ENCODE measurements around the gene FSIP1. TPM values are rescaled to one million over a fixed set of nuclear protein-coding genes. Genes with fewer than 3 reads are reported as not detected.

Gene FSIP1
- total and polyA plus RNA-seq, 8 donors, result 0.11 to 0.64 (median 0.38) TPM

- no peak for DNase-seq
- Histone ChIP-seq H3K27me3 (no peaks in the 10 kb centered on the region), H3K4me1 (no peaks in the 10 kb centered on the region), H3K4me3 (no peak overlapping the region), H3K27ac (no peak overlapping the region), H3K9me3 (no peaks in the 10 kb centered on the region), H3K36me3 (peaks cover 0 to 23% (median 6%) of the 10 kb centered on the region in 3 donors)
- TF ChIP-seq, protein P1, sequence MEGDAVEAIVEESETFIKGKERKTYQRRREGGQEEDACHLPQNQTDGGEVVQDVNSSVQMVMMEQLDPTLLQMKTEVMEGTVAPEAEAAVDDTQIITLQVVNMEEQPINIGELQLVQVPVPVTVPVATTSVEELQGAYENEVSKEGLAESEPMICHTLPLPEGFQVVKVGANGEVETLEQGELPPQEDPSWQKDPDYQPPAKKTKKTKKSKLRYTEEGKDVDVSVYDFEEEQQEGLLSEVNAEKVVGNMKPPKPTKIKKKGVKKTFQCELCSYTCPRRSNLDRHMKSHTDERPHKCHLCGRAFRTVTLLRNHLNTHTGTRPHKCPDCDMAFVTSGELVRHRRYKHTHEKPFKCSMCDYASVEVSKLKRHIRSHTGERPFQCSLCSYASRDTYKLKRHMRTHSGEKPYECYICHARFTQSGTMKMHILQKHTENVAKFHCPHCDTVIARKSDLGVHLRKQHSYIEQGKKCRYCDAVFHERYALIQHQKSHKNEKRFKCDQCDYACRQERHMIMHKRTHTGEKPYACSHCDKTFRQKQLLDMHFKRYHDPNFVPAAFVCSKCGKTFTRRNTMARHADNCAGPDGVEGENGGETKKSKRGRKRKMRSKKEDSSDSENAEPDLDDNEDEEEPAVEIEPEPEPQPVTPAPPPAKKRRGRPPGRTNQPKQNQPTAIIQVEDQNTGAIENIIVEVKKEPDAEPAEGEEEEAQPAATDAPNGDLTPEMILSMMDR (IDR thresholded peaks at IDR 0.05), result no peak
- peak in 1 of 4 donors; percentile 18 for ATAC-seq
- FAIRE-seq, result peak; percentile 53
- WGBS, 2 donors, result 45 to 46% methylated on average over 3 of the region's 3 CpGs
- intact Hi-C loops (cut with DNase I), result no loop called here
These were observed 184.3 kb downstream of the FSIP1 start for GRCh38 chr15:39598186-39598850.

GRCh38 chr15:39597751-39598185 lies 184.9 kb downstream of the FSIP1 start:
- H3K4me3 ChIP-seq, result no peak overlapping the region
- WGBS, 2 donors, result 90 to 94% methylated on average over 6 of the region's 6 CpGs
- DNase-seq (no peak), ATAC-seq (no peak), FAIRE-seq (no peak)
- intact Hi-C loops (cut with DNase I), result no loop called here
- no peak overlapping the region for H3K27ac ChIP-seq
- peaks cover 0 to 29% (median 6%) of the 10 kb centered on the region in 3 donors for H3K36me3 ChIP-seq
- TF ChIP-seq, protein P1 (IDR thresholded peaks at IDR 0.05), result no peak
- H3K9me3 ChIP-seq, result no peaks in the 10 kb centered on the region
- H3K27me3 ChIP-seq, result no peaks in the 10 kb centered on the region
- no peaks in the 10 kb centered on the region for H3K4me1 ChIP-seq

GRCh38 chr15:39597336-39597735 lies 185.3 kb downstream of the FSIP1 start:
- no peak for FAIRE-seq
- H3K4me1 ChIP-seq, result no peaks in the 10 kb centered on the region
- no peak overlapping the region for H3K27ac ChIP-seq
- TF ChIP-seq, protein P1 (IDR thresholded peaks at IDR 0.05), result no peak
- no peak for DNase-seq
- H3K27me3 ChIP-seq, result no peaks in the 10 kb centered on the region
- no peaks in the 10 kb centered on the region for H3K9me3 ChIP-seq
- WGBS, 2 donors, result 88 to 92% methylated on average over 2 of the region's 2 CpGs
- no peak overlapping the region for H3K4me3 ChIP-seq
- H3K36me3 ChIP-seq, result peaks cover 0 to 33% (median 6%) of the 10 kb centered on the region in 3 donors
- intact Hi-C loops (cut with DNase I), result no loop called here
- no peak for ATAC-seq

DNA sequence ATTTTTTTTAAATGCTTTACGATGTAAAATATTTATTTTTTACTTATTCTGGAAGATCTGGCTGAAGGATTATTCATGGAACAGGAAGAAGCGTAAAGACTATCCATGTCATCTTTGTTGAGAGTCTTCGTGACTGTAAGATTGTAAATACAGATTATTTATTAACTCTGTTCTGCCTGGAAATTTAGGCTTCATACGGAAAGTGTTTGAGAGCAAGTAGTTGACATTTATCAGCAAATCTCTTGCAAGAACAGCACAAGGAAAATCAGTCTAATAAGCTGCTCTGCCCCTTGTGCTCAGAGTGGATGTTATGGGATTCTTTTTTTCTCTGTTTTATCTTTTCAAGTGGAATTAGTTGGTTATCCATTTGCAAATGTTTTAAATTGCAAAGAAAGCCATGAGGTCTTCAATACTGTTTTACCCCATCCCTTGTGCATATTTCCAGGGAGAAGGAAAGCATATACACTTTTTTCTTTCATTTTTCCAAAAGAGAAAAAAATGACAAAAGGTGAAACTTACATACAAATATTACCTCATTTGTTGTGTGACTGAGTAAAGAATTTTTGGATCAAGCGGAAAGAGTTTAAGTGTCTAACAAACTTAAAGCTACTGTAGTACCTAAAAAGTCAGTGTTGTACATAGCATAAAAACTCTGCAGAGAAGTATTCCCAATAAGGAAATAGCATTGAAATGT lies 186.1 kb downstream of the FSIP1 start:
- Histone ChIP-seq H3K27ac (no peak overlapping the region), H3K27me3 (no peaks in the 10 kb centered on the region), H3K4me3 (no peak overlapping the region), H3K36me3 (peaks cover 0 to 33% (median 6%) of the 10 kb centered on the region in 3 donors), H3K4me1 (no peaks in the 10 kb centered on the region), H3K9me3 (no peaks in the 10 kb centered on the region)
- TF ChIP-seq, protein P1 (IDR thresholded peaks at IDR 0.05), result no peak
- WGBS, 2 donors, result 74 to 75% methylated on average over 5 of the region's 5 CpGs
- ATAC-seq (no peak), FAIRE-seq (peak; percentile 41), DNase-seq (no peak)
- intact Hi-C loops (cut with DNase I), result no loop called here
